ENCODE measurements around the gene SH3D19. TPM values are rescaled to one million over a fixed set of nuclear protein-coding genes. Genes with fewer than 3 reads are reported as not detected.

The SH3D19 gene
- total RNA-seq, 1 experiment from 2014 or later = 41.7 TPM

GRCh38 chr4:151260526-151260925 is 64.9 kb downstream of the SH3D19 start:
- H3K27ac ChIP-seq = no peak overlapping the region
- no peak overlapping the region for H2AFZ ChIP-seq
- no peak overlapping the region for H3K4me2 ChIP-seq
- no peak overlapping the region for H3K4me3 ChIP-seq
- no peaks in the 10 kb centered on the region for H3K27me3 ChIP-seq (ENCODE audit: insufficient read depth, low read depth)
- H4K20me1 ChIP-seq (ENCODE audit: insufficient read depth) = no peaks in the 10 kb centered on the region
- no peaks in the 10 kb centered on the region for H3K9me3 ChIP-seq (ENCODE audit: insufficient read depth, low read depth)
- DNase-seq = no peak
- H3F3A ChIP-seq (ENCODE audit: insufficient read depth, low read depth) = no peaks in the 10 kb centered on the region
- no peaks in the 10 kb centered on the region for H3K4me1 ChIP-seq (replicated peaks; ENCODE audit: insufficient read depth)
- TF ChIP-seq CTCF (conservative IDR thresholded peaks at IDR 0.05) = no peak
- TF ChIP-seq EZH2 (IDR thresholded peaks at IDR 0.05; ENCODE audit: low read depth) = no peak
- BruUV-seq (replicated peaks) = no TSS peak
- POLR2A ChIA-PET (ENCODE audit: unreplicated experiment) = no interaction called here
- H3K79me2 ChIP-seq (ENCODE audit: low read depth) = no peaks in the 10 kb centered on the region
- H3K36me3 ChIP-seq (ENCODE audit: low read depth) = no peaks in the 10 kb centered on the region
- intact Hi-C loops (cut with micrococcal nuclease; ENCODE audit: unreplicated experiment) = no loop called here
- CTCF ChIA-PET = no interaction called here
- H3K9me2 ChIP-seq (ENCODE audit: insufficient read depth) = no peaks in the 10 kb centered on the region

GRCh38 chr4:151259752-151260151 is 65.7 kb downstream of the SH3D19 start:
- Histone ChIP-seq H3K36me3 (ENCODE audit: low read depth) (no peaks in the 10 kb centered on the region), H3F3A (ENCODE audit: insufficient read depth, low read depth) (no peaks in the 10 kb centered on the region), H3K4me2 (no peak overlapping the region), H3K4me1 (replicated peaks; ENCODE audit: insufficient read depth) (no peaks in the 10 kb centered on the region), H3K9me2 (ENCODE audit: insufficient read depth) (no peaks in the 10 kb centered on the region), H3K9me3 (ENCODE audit: insufficient read depth, low read depth) (no peaks in the 10 kb centered on the region), H3K79me2 (ENCODE audit: low read depth) (no peaks in the 10 kb centered on the region), H3K4me3 (no peak overlapping the region), H3K27me3 (ENCODE audit: insufficient read depth, low read depth) (no peaks in the 10 kb centered on the region), H4K20me1 (ENCODE audit: insufficient read depth) (no peaks in the 10 kb centered on the region), H3K27ac (no peak overlapping the region), H2AFZ (no peak overlapping the region)
- TF ChIP-seq EZH2 (IDR thresholded peaks at IDR 0.05; ENCODE audit: low read depth) (no peak), CTCF (conservative IDR thresholded peaks at IDR 0.05) (no peak)
- intact Hi-C loops (cut with micrococcal nuclease; ENCODE audit: unreplicated experiment) = no loop called here
- no peak for DNase-seq
- ChIA-PET CTCF (no interaction called here), POLR2A (ENCODE audit: unreplicated experiment) (no interaction called here)
- BruUV-seq (replicated peaks) = no TSS peak

- no peaks in the 10 kb centered on the region for H3K27me3 ChIP-seq (ENCODE audit: insufficient read depth, low read depth)
- H3F3A ChIP-seq (ENCODE audit: insufficient read depth, low read depth) = no peaks in the 10 kb centered on the region
- H3K27ac ChIP-seq = no peak overlapping the region
- no peak overlapping the region for H3K4me2 ChIP-seq
- H4K20me1 ChIP-seq (ENCODE audit: insufficient read depth) = no peaks in the 10 kb centered on the region
- TF ChIP-seq CTCF (conservative IDR thresholded peaks at IDR 0.05) = no peak
- TF ChIP-seq EZH2 (IDR thresholded peaks at IDR 0.05; ENCODE audit: low read depth) = no peak
- H3K9me3 ChIP-seq (ENCODE audit: insufficient read depth, low read depth) = no peaks in the 10 kb centered on the region
- BruUV-seq (replicated peaks) = no TSS peak
- H3K4me3 ChIP-seq = no peak overlapping the region
- no peak overlapping the region for H2AFZ ChIP-seq
- DNase-seq = no peak
- no peaks in the 10 kb centered on the region for H3K36me3 ChIP-seq (ENCODE audit: low read depth)
- CTCF ChIA-PET = no interaction called here
- POLR2A ChIA-PET (ENCODE audit: unreplicated experiment) = no interaction called here
- intact Hi-C loops (cut with micrococcal nuclease; ENCODE audit: unreplicated experiment) = no loop called here
- no peaks in the 10 kb centered on the region for H3K79me2 ChIP-seq (ENCODE audit: low read depth)
- no peaks in the 10 kb centered on the region for H3K4me1 ChIP-seq (replicated peaks; ENCODE audit: insufficient read depth)
- no peaks in the 10 kb centered on the region for H3K9me2 ChIP-seq (ENCODE audit: insufficient read depth)
These were observed 67.7 kb downstream of the SH3D19 start for GRCh38 chr4:151257704-151258103.

All from PC-9 (cell line).